Kidney (tissue), 14 donors: ENCODE results near the gene FDPS. TPM values are rescaled to one million over a fixed set of nuclear protein-coding genes. Genes with fewer than 3 reads are reported as not detected.

ENCODE experiments used
- DNase-seq, 5 donors: peaks; one replicate each; pipeline ENCODE4 v3.0.0-alpha.2; 2013 to 2020
- FAIRE-seq: peaks from 2 replicates; lab custom pipeline; 2012; peaks lifted over from hg19 to GRCh38; lab: Jason Lieb, UNC
- H3K27ac ChIP-seq, 2 donors: one replicate each; pipeline ENCODE4 v1.7.0; 2013; ENCODE audit warnings: low read depth in 2 of 2, low read length in 2 of 2, inconsistent platforms in 1 of 2
- H3K27me3 ChIP-seq: one replicate; pipeline ENCODE4 v1.7.1; 2013; ENCODE audit warnings: low read length, inconsistent platforms; ENCODE audit not compliant: control insufficient read depth, insufficient read depth
- H3K36me3 ChIP-seq, 3 donors: one replicate each; pipeline versions ENCODE4 v1.7.0 to v1.7.1; 2013; ENCODE audit warnings: low read length in 3 of 3, control low read depth in 1 of 3, inconsistent platforms in 1 of 3; ENCODE audit not compliant: insufficient read depth in 3 of 3, control insufficient read depth in 2 of 3
- H3K4me1 ChIP-seq, 3 donors: one replicate each; pipeline versions ENCODE4 v1.7.0 to v1.7.1; 2013; ENCODE audit warnings: low read length in 3 of 3, inconsistent platforms in 1 of 3, low read depth in 1 of 3; ENCODE audit not compliant: control insufficient read depth in 2 of 3, insufficient read depth in 2 of 3
- H3K4me3 ChIP-seq, 3 donors: one replicate each; pipeline versions ENCODE4 v1.7.0 to v1.8.1; 2013; ENCODE audit warnings: low read length in 3 of 3, control low read depth in 1 of 3, inconsistent platforms in 1 of 3
- H3K9ac ChIP-seq, 3 donors: one replicate each; pipeline versions ENCODE4 v1.7.0 to v1.7.1; 2013; ENCODE audit warnings: low read length in 3 of 3, control low read depth in 1 of 3, inconsistent platforms in 1 of 3
- H3K9me3 ChIP-seq, 3 donors: one replicate each; pipeline versions ENCODE4 v1.7.0 to v1.7.1; 2013; ENCODE audit warnings: low read length in 3 of 3, control low read depth in 1 of 3, inconsistent platforms in 1 of 3; ENCODE audit not compliant: control insufficient read depth in 2 of 3, insufficient read depth in 1 of 3
- intact Hi-C: fragments of 100-400 bp; cut with DNase I; formaldehyde crosslinking; loops from one replicate; pipeline ENCODE4 v1.11.1; 2022
- microRNA-seq: library from miRNA; unstranded; fragments of <30 nt; microRNA quantifications from one replicate; pipeline ENCODE4 v1.2.0, GENCODE V29; 2020
- polyA plus RNA-seq: library from polyadenylated mRNA; stranded (reverse); fragments of 350-450 nt; fragmentation: Illumina TruSeq; extraction: RNeasy Lipid Tissue Mini Kit (QIAGEN cat#74804); gene quantifications from one replicate; pipeline ENCODE4 v1.2.3, GENCODE V29; 2014; ENCODE audit warnings: low read depth, low replicate concordance; ENCODE audit not compliant: insufficient read depth
- total RNA-seq: library from RNA; stranded (reverse); fragmentation: NEBNext Ultra II Directional; extraction: Animal tissue kit (Norgen Biotek cat#: 25700); gene quantifications from one replicate; pipeline ENCODE4 v1.2.1, GENCODE V29; 2021
- TF ChIP-seq, protein P1 (sequence below): IDR thresholded peaks from 3 replicates; pipeline ENCODE4 v1.5.1; 2012; ENCODE audit warnings: mild to moderate bottlenecking, moderate library complexity, borderline replicate concordance; ENCODE audit not compliant: insufficient read depth; ENCODE audit errors: extremely low read depth
- donor health status: control.
- donor health status: control.
- donor health status: control.
- donor health status: control.
- donor health status: control.
- donor health status: DM: yes; HTN: yes; CAD: no.
- donor health status: Normal renal cell carcinoma (clear cell type).

Gene FDPS
- total and polyA plus RNA-seq, 2 donors from 2014 or later: 112 to 184 TPM

DNA sequence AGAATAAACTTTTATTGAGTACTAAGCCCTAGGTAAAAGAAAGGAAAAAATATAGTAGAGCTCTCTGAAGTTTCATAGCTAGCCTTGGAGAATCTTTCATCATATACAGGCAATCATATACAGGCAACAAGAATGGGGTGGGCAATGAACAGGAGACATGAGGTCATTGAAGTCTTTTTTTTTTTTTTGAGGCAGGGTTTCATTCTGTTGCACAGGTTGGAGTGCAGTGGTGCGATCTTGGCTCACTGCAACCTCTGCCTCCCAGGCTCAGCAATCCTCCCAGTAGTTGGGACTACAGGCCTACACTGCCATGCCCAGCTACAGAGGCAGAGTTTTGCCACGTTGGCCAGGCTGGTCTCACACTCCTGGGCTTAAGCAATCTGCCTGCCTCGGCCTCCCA lies 34.2 kb downstream of the FDPS start:
- H3K27ac ChIP-seq: no peak overlapping the region
- peaks cover 21 to 65% (median 55%) of the 10 kb centered on the region in 3 donors for H3K36me3 ChIP-seq
- no peaks in the 10 kb centered on the region for H3K4me1 ChIP-seq
- FAIRE-seq (no peak), DNase-seq (no peak)
- H3K9me3 ChIP-seq: no peaks in the 10 kb centered on the region
- H3K27me3 ChIP-seq: no peaks in the 10 kb centered on the region
- no peak overlapping the region for H3K4me3 ChIP-seq
- H3K9ac ChIP-seq: no peak overlapping the region
- TF ChIP-seq, protein P1, sequence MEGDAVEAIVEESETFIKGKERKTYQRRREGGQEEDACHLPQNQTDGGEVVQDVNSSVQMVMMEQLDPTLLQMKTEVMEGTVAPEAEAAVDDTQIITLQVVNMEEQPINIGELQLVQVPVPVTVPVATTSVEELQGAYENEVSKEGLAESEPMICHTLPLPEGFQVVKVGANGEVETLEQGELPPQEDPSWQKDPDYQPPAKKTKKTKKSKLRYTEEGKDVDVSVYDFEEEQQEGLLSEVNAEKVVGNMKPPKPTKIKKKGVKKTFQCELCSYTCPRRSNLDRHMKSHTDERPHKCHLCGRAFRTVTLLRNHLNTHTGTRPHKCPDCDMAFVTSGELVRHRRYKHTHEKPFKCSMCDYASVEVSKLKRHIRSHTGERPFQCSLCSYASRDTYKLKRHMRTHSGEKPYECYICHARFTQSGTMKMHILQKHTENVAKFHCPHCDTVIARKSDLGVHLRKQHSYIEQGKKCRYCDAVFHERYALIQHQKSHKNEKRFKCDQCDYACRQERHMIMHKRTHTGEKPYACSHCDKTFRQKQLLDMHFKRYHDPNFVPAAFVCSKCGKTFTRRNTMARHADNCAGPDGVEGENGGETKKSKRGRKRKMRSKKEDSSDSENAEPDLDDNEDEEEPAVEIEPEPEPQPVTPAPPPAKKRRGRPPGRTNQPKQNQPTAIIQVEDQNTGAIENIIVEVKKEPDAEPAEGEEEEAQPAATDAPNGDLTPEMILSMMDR: no peak
- intact Hi-C loops: no loop called here

DNA sequence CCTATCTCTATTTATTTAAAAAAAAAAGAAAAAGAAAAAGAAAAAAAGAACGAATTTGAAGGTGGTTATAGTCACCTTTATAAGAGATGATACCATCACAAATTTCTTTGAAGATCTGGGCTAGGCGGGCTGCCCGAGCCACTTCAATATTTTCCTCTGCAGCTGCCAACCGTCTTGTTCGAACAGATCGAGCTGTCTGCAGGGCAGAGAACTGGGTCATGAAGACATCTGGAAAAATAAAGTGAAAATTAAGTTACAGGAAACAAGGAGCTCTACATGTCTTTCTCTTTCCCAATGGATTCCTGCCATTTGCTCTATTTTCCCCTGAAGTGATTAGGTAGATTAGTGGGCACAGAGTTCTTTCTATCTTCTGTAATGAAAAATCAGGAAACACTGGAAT lies 44.0 kb downstream of the FDPS start:
- H3K4me3 ChIP-seq: no peak overlapping the region
- no peaks in the 10 kb centered on the region for H3K4me1 ChIP-seq
- H3K9me3 ChIP-seq: no peaks in the 10 kb centered on the region
- H3K27ac ChIP-seq: no peak overlapping the region
- DNase-seq (no peak), FAIRE-seq (no peak)
- H3K9ac ChIP-seq: no peak overlapping the region
- TF ChIP-seq, protein P1: no peak
- intact Hi-C loops: no loop called here
- peaks cover 11 to 42% (median 33%) of the 10 kb centered on the region in 3 donors for H3K36me3 ChIP-seq
- H3K27me3 ChIP-seq: no peaks in the 10 kb centered on the region

DNA sequence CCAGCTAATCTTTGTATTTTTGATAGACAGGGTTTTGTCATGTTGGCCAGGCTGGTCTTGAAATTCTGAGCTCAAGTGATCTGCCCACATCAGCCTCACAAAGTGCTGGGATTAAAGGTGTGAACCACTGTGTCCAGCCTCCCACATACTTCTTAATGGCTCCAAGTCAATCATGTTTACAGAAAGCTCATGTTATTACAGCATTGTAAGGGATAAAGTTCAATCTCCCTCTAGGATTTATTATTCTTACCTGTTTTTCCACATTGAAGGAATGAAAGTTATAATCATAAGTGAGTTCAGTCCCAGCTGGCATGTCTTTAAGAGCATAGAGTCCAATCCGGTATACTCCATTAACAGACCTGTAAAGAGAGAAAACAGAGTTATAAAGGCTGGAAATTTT lies 51.4 kb downstream of the FDPS start:
- peaks cover 2 to 16% (median 12%) of the 10 kb centered on the region in 3 donors for H3K36me3 ChIP-seq
- H3K27ac ChIP-seq: no peak overlapping the region
- intact Hi-C loops: no loop called here
- no peak overlapping the region for H3K9ac ChIP-seq
- TF ChIP-seq, protein P1: no peak
- no peak for FAIRE-seq
- no peaks in the 10 kb centered on the region for H3K4me1 ChIP-seq
- no peaks in the 10 kb centered on the region for H3K9me3 ChIP-seq
- DNase-seq: no peak
- no peak overlapping the region for H3K4me3 ChIP-seq
- no peaks in the 10 kb centered on the region for H3K27me3 ChIP-seq

Small RNAs within 50 kb of the gene (microRNA-seq; reads per million reads assigned to microRNA genes)
- not detected for gene MIR555

Other genes with a start within 250 kb of the FDPS start
- gene EFNA4, start 245.1 kb upstream of the FDPS start, total RNA-seq: 7.6 TPM
- 11.8 TPM for gene EFNA4, start 245.1 kb upstream of the FDPS start, polyA plus RNA-seq
- gene EFNA3, start 230.0 kb upstream of the FDPS start, total RNA-seq: 1.7 TPM
- 1.2 TPM for gene EFNA3, start 230.0 kb upstream of the FDPS start, polyA plus RNA-seq
- 133 TPM for gene EFNA1, start 181.0 kb upstream of the FDPS start, total RNA-seq
- 61.1 TPM for gene EFNA1, start 181.0 kb upstream of the FDPS start, polyA plus RNA-seq
- gene SLC50A1, start 173.0 kb upstream of the FDPS start, total RNA-seq: 34.8 TPM
- gene SLC50A1, start 173.0 kb upstream of the FDPS start, polyA plus RNA-seq: 61.8 TPM
- gene DPM3, start 168.3 kb upstream of the FDPS start, total RNA-seq: 84.4 TPM
- gene DPM3, start 168.3 kb upstream of the FDPS start, polyA plus RNA-seq: 237 TPM
- gene KRTCAP2, start 135.6 kb upstream of the FDPS start, total RNA-seq: 198 TPM
- 351 TPM for gene KRTCAP2, start 135.6 kb upstream of the FDPS start, polyA plus RNA-seq
- gene TRIM46, start 135.0 kb upstream of the FDPS start, total RNA-seq: 2.1 TPM
- gene TRIM46, start 135.0 kb upstream of the FDPS start, polyA plus RNA-seq: 0.28 TPM
- gene THBS3, start 101.0 kb upstream of the FDPS start, total RNA-seq: 33.0 TPM
- gene THBS3, start 101.0 kb upstream of the FDPS start, polyA plus RNA-seq: 21.4 TPM
- gene MTX1, start 100.2 kb upstream of the FDPS start, total RNA-seq: 38.8 TPM
- 86.9 TPM for gene MTX1, start 100.2 kb upstream of the FDPS start, polyA plus RNA-seq
- gene ENTREP3, start 53.4 kb upstream of the FDPS start, total RNA-seq: 22.8 TPM
- 19.8 TPM for gene ENTREP3, start 53.4 kb upstream of the FDPS start, polyA plus RNA-seq
- gene SCAMP3, start 46.5 kb upstream of the FDPS start, total RNA-seq: 66.7 TPM
- gene SCAMP3, start 46.5 kb upstream of the FDPS start, polyA plus RNA-seq: 89.1 TPM
- 59.7 TPM for gene CLK2, start 35.4 kb upstream of the FDPS start, total RNA-seq
- 28.9 TPM for gene CLK2, start 35.4 kb upstream of the FDPS start, polyA plus RNA-seq
- gene HCN3, start 31.4 kb upstream of the FDPS start, total RNA-seq: 3.3 TPM
- gene HCN3, start 31.4 kb upstream of the FDPS start, polyA plus RNA-seq: 4.5 TPM
- 0.82 TPM for gene PKLR, start 7.4 kb upstream of the FDPS start, total RNA-seq
- 19.9 TPM for gene PKLR, start 7.4 kb upstream of the FDPS start, polyA plus RNA-seq
- gene RUSC1, start 12.0 kb downstream of the FDPS start, total RNA-seq: 32.7 TPM
- gene RUSC1, start 12.0 kb downstream of the FDPS start, polyA plus RNA-seq: 29.7 TPM